ENCODE data around the gene TPP2.

TPP2 gene

DNA sequence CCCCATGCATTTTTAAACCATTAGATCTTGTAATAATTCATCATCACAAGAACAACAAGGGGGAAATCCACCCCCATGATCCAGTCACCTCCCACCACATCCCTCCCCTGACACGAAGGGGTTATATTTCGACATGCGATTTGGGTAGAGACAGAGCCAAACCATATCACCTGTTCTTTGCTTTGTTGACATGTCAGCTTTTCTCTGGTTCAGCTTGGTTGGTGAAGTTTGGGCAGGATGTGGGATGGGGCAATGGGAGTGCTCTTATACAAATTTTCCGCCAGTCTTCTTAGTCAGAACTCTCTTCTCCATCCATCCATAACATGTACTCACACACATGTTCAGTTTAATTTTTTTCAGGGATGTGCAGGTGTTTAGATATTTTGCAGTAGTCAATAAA is 12.9 kb downstream of the TPP2 start:
- FAIRE-seq (peak; percentile 87), DNase-seq (ENCODE audit: insufficient read length, low spot score) (no peak)
- no peak for TF ChIP-seq POLR2A (IDR thresholded peaks at IDR 0.05; ENCODE audit: low read depth, low read length)

DNA sequence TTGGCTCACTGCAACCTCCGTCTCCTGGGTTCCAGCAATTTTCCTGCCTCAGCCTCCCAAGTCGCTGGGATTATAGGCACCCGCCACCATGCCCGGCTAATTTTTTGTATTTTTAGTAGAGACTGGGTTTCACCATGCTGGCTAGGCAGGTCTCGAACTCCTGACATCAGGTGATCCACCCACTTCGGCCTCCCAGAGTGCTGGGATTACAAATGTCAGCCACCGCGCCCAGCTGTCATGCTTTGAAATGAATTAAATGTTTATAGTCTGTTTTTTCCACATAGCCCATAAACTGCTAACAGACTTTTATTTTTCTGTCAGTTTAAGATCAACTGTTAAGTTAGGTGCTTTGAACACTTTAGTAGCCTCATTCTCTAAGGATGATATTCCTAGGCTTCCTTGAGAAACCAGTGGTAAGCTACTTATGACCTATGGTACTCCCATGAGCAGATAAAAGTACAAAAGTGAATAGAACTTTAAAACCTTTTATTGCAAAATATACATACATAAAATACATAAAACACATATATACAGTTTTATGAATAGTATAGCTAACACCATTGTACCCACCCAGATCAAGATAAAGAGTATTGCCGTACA is 13.6 kb downstream of the TPP2 start:
- FAIRE-seq = no peak
- DNase-seq (ENCODE audit: insufficient read length, low spot score) = no peak
- TF ChIP-seq POLR2A (IDR thresholded peaks at IDR 0.05; ENCODE audit: low read depth, low read length) = no peak

DNA sequence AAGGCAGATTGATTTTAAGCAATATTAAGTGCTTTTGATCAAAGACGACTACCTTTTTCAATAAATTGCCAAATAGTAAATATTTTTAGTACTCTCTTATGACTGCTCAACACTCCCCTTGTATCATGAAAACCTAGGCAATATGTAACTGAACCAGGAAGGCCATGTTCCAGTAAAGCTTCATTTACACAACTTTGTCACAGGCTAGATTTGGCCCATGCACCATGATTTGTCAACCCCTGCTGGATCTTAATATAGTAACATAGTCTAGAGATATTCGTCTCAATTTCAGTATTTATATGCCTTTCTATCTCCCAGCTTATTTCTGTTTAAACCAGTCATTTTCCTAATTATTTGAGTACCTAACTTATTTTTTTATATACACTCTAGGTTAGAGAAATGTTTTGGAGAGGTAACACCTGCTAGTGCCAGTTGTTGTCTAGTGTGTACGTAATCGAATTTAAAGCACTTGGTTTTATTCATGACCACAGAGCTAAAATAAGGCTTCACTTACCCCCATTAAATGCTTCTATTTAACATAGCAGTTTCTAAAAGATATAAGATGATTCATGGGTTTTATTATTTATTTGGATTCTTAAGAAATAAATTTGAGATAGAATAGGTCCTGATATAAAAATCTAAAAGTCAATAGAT is 21.0 kb downstream of the TPP2 start:
- no peak for TF ChIP-seq POLR2A (IDR thresholded peaks at IDR 0.05; ENCODE audit: low read depth, low read length)
- FAIRE-seq = no peak
- no peak for DNase-seq (ENCODE audit: insufficient read length, low spot score)

DNA sequence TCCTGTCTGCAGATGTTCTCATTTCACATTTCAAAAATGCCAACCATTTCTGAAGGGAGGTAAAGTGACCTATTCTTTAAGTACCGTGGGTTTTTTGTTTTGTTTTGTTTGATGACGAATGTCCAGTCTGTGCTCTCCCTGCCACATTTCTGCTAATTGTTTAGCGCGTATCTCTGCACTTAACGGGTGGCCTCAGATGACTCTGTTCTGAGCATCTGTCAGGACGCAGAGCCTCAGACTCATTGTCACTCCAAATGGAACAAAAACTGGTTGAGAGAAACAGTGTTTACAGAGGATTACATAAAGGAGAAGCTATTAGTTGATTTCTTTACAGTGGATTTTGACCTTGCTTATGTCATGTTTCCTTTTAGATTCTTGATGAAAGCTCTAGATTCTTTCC is 23.7 kb downstream of the TPP2 start:
- FAIRE-seq = no peak
- TF ChIP-seq POLR2A (IDR thresholded peaks at IDR 0.05; ENCODE audit: low read depth, low read length) = no peak
- no peak for DNase-seq (ENCODE audit: insufficient read length, low spot score)

DNA sequence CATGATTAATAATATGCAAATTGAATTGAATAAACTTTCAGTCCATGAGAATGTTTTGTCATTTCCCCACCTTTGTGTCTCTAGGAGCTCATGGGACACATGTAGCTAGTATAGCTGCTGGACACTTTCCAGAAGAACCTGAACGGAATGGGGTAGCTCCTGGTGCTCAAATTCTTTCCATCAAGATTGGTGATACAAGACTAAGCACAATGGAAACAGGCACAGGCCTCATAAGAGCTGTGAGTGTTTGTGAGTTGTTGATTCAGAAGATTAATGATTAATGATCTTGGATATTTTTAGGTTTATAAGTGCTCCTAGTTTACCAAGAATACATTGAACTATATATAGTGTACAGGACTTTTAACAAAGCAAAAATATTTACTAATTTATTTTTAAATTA is 30.1 kb downstream of the TPP2 start:
- FAIRE-seq (no peak), DNase-seq (ENCODE audit: insufficient read length, low spot score) (no peak)
- no peak for TF ChIP-seq POLR2A (IDR thresholded peaks at IDR 0.05; ENCODE audit: low read depth, low read length)

DNA sequence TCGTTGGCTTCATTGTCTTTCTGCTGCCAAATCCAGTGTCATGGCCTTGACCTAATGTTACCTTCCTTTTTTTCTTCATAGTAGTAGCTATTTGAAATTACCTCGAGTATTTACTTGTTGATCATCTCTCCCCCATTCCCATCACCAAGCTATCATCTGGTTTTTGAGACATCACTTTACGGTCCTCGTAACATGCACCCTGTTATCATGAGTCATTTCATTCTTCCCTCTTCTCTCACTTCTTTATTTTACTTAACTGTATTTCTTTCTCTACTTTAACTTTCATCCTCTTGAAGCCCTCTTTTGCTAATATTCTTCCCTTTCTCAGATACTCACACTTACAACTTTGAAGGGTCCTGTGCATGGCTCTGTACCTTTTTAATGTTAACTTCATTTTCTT is 31.8 kb downstream of the TPP2 start:
- DNase-seq (ENCODE audit: insufficient read length, low spot score) (no peak), FAIRE-seq (no peak)
- TF ChIP-seq POLR2A (IDR thresholded peaks at IDR 0.05; ENCODE audit: low read depth, low read length) = no peak

DNA sequence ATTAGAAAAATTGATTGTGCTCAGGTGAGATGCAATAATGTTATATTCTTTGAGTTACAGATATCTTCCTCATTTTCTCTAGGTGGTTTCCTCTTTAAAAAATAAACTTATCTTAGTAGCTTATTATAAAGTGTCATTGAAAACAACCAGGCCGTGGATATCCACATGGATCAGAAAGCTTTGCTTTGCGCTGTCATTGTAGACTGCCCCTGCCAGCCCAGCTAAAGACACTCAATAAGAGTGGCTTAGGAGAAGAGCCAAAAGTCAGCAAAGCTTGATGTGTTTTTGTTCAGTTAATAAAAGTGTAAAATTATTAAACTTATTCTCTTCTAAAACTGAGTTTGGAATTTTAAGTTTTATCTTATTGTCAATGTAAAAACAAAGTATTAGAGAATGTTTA is 34.4 kb downstream of the TPP2 start:
- no peak for DNase-seq (ENCODE audit: insufficient read length, low spot score)
- no peak for FAIRE-seq
- no peak for TF ChIP-seq POLR2A (IDR thresholded peaks at IDR 0.05; ENCODE audit: low read depth, low read length)

DNA sequence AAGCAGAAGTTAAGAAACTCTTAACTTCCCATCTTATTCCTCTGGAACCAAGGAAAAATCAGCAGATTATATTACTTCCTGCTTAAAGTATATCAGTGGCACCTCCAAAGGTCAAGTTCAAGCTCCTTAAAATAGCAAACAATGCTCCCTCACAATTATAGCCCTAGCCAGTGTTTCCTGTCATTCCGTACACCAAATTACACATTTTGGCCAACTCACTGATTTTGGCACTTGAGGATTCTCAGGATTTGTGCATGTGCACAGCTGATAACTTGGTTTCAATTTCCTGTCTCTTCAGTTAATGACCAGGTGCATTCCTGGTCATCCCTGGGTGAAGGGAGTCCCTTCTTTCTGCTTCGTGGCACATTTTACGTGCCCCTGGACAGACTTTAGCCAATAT is 42.0 kb downstream of the TPP2 start:
- FAIRE-seq (no peak), DNase-seq (ENCODE audit: insufficient read length, low spot score) (no peak)
- TF ChIP-seq POLR2A (IDR thresholded peaks at IDR 0.05; ENCODE audit: low read depth, low read length) = no peak

DNA sequence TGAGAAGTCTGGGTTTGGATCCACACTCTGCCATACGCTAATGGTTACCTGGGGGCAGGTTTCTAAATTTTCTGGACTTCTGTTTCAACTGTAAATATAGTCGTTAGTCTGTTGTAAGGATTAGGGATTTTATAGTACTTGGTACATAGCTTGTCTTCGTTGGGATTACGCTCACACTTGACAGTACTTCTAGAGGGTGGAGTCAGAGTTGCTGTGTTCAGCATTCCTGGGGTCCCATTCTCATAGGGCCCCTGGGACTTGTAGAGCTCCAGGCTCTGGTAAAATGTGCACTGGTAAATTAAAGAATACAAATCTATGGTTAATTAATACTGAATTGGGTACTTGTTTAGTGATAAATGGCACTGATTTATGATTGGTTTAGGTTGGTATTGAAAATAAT is 45.2 kb downstream of the TPP2 start:
- FAIRE-seq (peak; percentile 50), DNase-seq (ENCODE audit: insufficient read length, low spot score) (no peak)
- no peak for TF ChIP-seq POLR2A (IDR thresholded peaks at IDR 0.05; ENCODE audit: low read depth, low read length)

DNA sequence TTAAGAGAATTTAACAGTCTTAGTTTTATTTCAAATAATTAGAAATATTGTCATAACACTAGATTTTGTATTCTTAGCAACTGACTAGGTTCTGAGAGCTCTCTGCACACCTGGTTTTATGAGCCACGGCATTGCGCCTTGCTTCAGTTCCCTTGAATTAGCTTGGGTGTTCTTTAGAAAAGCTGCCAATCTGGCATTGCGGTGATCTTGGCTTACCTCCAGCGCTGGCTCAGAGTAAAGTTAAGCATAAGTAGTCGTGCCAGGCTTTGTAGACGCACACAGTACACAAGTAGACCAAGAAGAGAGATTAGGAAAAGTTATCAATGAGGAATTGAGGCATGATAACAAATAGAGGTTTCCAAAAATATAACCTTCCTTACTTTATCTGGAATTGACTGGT is 45.7 kb downstream of the TPP2 start:
- DNase-seq (ENCODE audit: insufficient read length, low spot score) (no peak), FAIRE-seq (no peak)
- no peak for TF ChIP-seq POLR2A (IDR thresholded peaks at IDR 0.05; ENCODE audit: low read depth, low read length)

DNA sequence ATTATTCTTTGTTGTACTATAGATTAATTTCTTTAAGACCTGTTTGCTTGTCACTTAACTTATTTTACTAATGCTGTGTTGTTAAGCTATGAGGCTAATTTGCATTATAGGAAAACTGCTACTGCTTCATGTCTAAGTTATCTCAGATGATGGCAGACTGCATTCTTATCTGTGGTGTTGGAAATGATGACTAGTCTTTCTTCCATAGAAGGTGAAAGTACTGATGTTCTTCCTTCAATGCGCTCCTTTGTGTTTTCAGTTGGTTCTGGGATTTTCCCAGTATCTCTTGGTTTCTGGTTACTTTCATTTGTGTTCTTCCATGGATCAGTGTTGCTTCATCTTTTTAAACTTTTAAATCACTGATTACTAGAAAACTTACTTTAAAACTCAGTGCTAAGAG is 46.9 kb downstream of the TPP2 start:
- DNase-seq (ENCODE audit: insufficient read length, low spot score) (no peak), FAIRE-seq (peak; percentile 89)
- no peak for TF ChIP-seq POLR2A (IDR thresholded peaks at IDR 0.05; ENCODE audit: low read depth, low read length)

DNA sequence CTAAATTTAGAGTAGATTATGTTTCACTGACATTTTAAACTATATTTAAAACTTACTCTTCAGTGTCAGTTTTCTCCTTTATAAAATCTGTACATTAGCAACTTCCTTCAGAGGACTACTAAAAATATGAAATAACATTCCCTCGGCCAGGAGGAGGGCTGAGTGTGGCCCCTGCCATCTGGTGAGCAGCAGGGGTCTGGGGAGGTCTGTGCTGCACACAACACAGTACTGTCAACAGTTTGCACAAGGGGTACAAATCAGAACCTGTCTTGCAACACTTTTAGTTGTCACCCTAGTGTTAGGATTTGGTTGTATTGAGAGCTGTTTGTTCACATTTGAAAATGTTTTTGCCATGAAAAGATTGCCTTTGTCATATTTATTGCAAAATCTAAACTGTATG is 48.9 kb downstream of the TPP2 start:
- FAIRE-seq = no peak
- DNase-seq (ENCODE audit: insufficient read length, low spot score) = no peak
- TF ChIP-seq POLR2A (IDR thresholded peaks at IDR 0.05; ENCODE audit: low read depth, low read length) = no peak

DNA sequence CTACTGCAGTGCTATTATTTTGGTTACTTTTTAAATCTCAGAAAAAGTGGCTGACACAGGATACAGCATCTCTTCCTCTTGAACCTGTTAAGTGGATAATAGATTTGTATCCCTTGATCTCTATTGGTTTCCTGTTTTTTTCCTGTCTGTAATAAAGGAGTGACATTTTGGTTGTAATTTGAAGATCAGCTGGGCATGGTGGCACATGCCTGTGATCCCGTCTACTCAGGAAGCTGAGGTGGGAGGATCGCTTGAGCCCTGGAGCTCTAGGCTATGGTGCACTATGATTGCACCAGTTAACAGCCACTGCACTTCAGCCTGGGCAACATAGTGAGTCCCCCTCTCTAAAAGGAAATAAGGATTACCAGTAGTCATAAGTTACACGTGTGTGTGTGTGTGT is 51.3 kb downstream of the TPP2 start:
- FAIRE-seq = no peak
- no peak for TF ChIP-seq POLR2A (IDR thresholded peaks at IDR 0.05; ENCODE audit: low read depth, low read length)
- DNase-seq (ENCODE audit: insufficient read length, low spot score) = no peak

DNA sequence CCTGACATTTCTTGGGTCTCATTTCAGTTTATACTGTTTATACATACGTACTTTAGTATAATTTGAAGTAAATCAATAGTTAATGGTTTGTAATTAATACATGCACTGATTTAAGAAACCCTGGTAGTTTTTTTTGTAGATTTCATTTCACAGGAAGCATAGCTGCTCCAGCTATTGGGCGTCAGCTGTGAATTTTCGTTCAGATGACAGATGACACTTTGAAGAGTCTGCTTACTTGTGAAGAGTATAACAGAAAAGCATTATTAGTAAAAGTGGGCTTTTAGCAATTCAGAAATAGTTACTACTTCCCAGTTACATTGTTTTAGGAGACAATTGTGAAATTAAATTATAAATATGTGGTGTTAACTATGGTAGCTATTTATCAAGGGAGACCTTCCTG is 53.7 kb downstream of the TPP2 start:
- FAIRE-seq = no peak
- no peak for TF ChIP-seq POLR2A (IDR thresholded peaks at IDR 0.05; ENCODE audit: low read depth, low read length)
- no peak for DNase-seq (ENCODE audit: insufficient read length, low spot score)

DNA sequence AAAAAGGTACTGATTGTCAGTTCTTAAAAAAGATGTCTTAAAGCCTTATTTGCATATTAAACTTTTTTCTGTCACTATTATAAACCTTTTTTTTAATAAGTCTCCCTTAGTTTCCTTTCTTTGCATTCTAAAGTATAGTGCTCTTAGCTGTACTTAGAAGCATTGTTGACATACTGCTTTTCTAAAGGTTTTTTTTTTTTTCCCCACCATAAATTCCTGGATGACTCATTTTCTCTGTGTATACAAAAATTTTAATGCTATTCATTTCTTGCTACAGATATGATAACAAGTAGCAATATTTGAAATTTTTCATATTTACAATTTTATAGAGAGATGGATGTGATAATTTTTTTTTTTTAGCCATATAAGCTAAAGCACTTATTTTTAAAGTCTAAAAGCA is 54.6 kb downstream of the TPP2 start:
- no peak for TF ChIP-seq POLR2A (IDR thresholded peaks at IDR 0.05; ENCODE audit: low read depth, low read length)
- FAIRE-seq (no peak), DNase-seq (ENCODE audit: insufficient read length, low spot score) (peak; percentile 5)

DNA sequence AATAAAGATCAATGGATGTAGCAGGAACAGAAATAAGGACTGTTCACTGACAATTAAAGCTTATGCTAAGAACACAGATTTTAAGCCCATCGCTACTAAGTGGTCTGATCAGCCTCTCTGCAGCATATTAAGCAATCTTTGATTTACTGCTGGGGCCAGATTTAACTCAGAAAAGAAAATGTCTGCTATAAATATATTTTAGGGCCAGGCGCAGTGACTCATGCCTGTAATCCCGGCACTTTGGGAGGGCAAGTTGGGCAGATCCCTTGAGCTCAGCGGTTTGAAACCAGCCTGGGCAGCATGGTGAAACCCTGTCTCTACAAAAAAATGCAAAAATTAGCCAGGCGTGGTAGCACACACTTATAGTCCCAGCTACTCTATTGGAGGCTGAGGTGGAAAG is 55.1 kb downstream of the TPP2 start:
- no peak for DNase-seq (ENCODE audit: insufficient read length, low spot score)
- TF ChIP-seq POLR2A (IDR thresholded peaks at IDR 0.05; ENCODE audit: low read depth, low read length) = no peak
- peak; percentile 100 for FAIRE-seq
